Kidney (tissue), 14 donors: ENCODE measurements around the gene PKIG. TPM values are rescaled to one million over a fixed set of nuclear protein-coding genes. Genes with fewer than 3 reads are reported as not detected.

Source experiments
- DNase-seq, 5 donors: peaks; one replicate each; pipeline ENCODE4 v3.0.0-alpha.2; 2013 to 2020
- FAIRE-seq: peaks from 2 replicates; lab custom pipeline; 2012; peaks lifted over from hg19 to GRCh38; lab: Jason Lieb, UNC
- H3K27ac ChIP-seq, 2 donors: one replicate each; pipeline ENCODE4 v1.7.0; 2013; ENCODE audit warnings: low read depth in 2 of 2, low read length in 2 of 2, inconsistent platforms in 1 of 2
- H3K27me3 ChIP-seq: one replicate; pipeline ENCODE4 v1.7.1; 2013; ENCODE audit warnings: low read length, inconsistent platforms; ENCODE audit not compliant: control insufficient read depth, insufficient read depth
- H3K36me3 ChIP-seq, 3 donors: one replicate each; pipeline versions ENCODE4 v1.7.0 to v1.7.1; 2013; ENCODE audit warnings: low read length in 3 of 3, control low read depth in 1 of 3, inconsistent platforms in 1 of 3; ENCODE audit not compliant: insufficient read depth in 3 of 3, control insufficient read depth in 2 of 3
- H3K4me1 ChIP-seq, 3 donors: one replicate each; pipeline versions ENCODE4 v1.7.0 to v1.7.1; 2013; ENCODE audit warnings: low read length in 3 of 3, inconsistent platforms in 1 of 3, low read depth in 1 of 3; ENCODE audit not compliant: control insufficient read depth in 2 of 3, insufficient read depth in 2 of 3
- H3K4me3 ChIP-seq, 3 donors: one replicate each; pipeline versions ENCODE4 v1.7.0 to v1.8.1; 2013; ENCODE audit warnings: low read length in 3 of 3, control low read depth in 1 of 3, inconsistent platforms in 1 of 3
- H3K9ac ChIP-seq, 3 donors: one replicate each; pipeline versions ENCODE4 v1.7.0 to v1.7.1; 2013; ENCODE audit warnings: low read length in 3 of 3, control low read depth in 1 of 3, inconsistent platforms in 1 of 3
- H3K9me3 ChIP-seq, 3 donors: one replicate each; pipeline versions ENCODE4 v1.7.0 to v1.7.1; 2013; ENCODE audit warnings: low read length in 3 of 3, control low read depth in 1 of 3, inconsistent platforms in 1 of 3; ENCODE audit not compliant: control insufficient read depth in 2 of 3, insufficient read depth in 1 of 3
- intact Hi-C: fragments of 100-400 bp; cut with DNase I; formaldehyde crosslinking; loops from one replicate; pipeline ENCODE4 v1.11.1; 2022
- polyA plus RNA-seq: library from polyadenylated mRNA; stranded (reverse); fragments of 350-450 nt; fragmentation: Illumina TruSeq; extraction: RNeasy Lipid Tissue Mini Kit (QIAGEN cat#74804); gene quantifications from one replicate; pipeline ENCODE4 v1.2.3, GENCODE V29; 2014; ENCODE audit warnings: low read depth, low replicate concordance; ENCODE audit not compliant: insufficient read depth
- total RNA-seq: library from RNA; stranded (reverse); fragmentation: NEBNext Ultra II Directional; extraction: Animal tissue kit (Norgen Biotek cat#: 25700); gene quantifications from one replicate; pipeline ENCODE4 v1.2.1, GENCODE V29; 2021
- TF ChIP-seq, protein P1 (sequence below): IDR thresholded peaks from 3 replicates; pipeline ENCODE4 v1.5.1; 2012; ENCODE audit warnings: mild to moderate bottlenecking, moderate library complexity, borderline replicate concordance; ENCODE audit not compliant: insufficient read depth; ENCODE audit errors: extremely low read depth
- donor health status: control.
- donor health status: control.
- donor health status: control.
- donor health status: control.
- donor health status: control.
- donor health status: DM: yes; HTN: yes; CAD: no.
- donor health status: Normal renal cell carcinoma (clear cell type).

PKIG gene
- total and polyA plus RNA-seq, 2 donors from 2014 or later = 71.1 to 150 TPM

DNA sequence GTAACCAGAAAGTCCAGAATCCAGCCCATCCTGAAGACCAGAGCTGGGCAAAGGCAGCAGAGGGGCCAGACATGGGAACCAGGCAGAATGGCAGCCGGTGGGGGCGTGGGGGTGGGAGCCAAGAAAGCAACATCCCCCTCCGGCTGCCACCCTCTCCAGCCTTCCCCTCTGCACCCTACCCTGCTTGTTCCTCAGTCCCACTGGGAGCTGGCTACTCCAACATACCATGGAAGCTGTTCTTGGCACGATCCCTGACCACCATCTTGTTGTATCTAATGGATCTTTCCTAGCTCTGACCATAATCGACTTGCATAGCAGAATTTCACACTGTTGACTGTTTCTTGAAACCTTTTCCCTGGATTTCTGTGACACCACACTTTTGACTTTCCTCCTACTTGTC is 38.9 kb downstream of the PKIG start:
- Histone ChIP-seq H3K36me3 (peaks cover 0 to 19% (median 2%) of the 10 kb centered on the region in 3 donors), H3K27ac (no peak overlapping the region), H3K9me3 (peaks cover 0 to 5% (median 0%) of the 10 kb centered on the region in 3 donors), H3K4me3 (no peak overlapping the region), H3K4me1 (peaks cover 0 to 1% (median 1%) of the 10 kb centered on the region in 3 donors), H3K9ac (no peak overlapping the region), H3K27me3 (no peaks in the 10 kb centered on the region)
- DNase-seq = no peak
- intact Hi-C loops = no loop called here
- FAIRE-seq = no peak
- TF ChIP-seq, protein P1, sequence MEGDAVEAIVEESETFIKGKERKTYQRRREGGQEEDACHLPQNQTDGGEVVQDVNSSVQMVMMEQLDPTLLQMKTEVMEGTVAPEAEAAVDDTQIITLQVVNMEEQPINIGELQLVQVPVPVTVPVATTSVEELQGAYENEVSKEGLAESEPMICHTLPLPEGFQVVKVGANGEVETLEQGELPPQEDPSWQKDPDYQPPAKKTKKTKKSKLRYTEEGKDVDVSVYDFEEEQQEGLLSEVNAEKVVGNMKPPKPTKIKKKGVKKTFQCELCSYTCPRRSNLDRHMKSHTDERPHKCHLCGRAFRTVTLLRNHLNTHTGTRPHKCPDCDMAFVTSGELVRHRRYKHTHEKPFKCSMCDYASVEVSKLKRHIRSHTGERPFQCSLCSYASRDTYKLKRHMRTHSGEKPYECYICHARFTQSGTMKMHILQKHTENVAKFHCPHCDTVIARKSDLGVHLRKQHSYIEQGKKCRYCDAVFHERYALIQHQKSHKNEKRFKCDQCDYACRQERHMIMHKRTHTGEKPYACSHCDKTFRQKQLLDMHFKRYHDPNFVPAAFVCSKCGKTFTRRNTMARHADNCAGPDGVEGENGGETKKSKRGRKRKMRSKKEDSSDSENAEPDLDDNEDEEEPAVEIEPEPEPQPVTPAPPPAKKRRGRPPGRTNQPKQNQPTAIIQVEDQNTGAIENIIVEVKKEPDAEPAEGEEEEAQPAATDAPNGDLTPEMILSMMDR = no peak

DNA sequence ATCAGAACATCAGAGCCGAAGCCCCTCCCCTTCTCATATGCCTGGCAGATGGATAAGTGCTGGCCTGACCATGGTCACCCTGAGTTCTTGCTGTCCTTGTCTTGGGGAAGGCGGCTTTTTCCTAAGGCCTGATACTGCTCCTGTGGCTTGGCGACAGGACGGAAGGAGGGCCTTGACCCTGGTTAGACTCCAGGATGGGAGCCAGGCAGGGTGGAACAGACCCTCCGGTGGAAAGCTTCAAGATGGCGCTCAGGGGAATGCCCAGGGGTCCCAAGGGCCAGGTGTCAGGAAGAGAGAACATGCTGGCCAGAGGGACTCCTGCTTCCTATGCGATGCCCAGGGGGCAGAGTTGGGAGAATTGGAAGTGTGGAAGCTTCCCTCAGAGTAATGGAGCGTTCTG is 39.6 kb downstream of the PKIG start:
- H3K27me3 ChIP-seq = no peaks in the 10 kb centered on the region
- no peak overlapping the region for H3K4me3 ChIP-seq
- intact Hi-C loops = no loop called here
- TF ChIP-seq, protein P1 = no peak
- no peak for FAIRE-seq
- no peaks in the 10 kb centered on the region for H3K4me1 ChIP-seq
- H3K9me3 ChIP-seq = peaks cover 0 to 5% (median 0%) of the 10 kb centered on the region in 3 donors
- DNase-seq = no peak
- peaks cover 0 to 13% (median 2%) of the 10 kb centered on the region in 3 donors for H3K36me3 ChIP-seq
- H3K9ac ChIP-seq = no peak overlapping the region
- no peak overlapping the region for H3K27ac ChIP-seq

DNA sequence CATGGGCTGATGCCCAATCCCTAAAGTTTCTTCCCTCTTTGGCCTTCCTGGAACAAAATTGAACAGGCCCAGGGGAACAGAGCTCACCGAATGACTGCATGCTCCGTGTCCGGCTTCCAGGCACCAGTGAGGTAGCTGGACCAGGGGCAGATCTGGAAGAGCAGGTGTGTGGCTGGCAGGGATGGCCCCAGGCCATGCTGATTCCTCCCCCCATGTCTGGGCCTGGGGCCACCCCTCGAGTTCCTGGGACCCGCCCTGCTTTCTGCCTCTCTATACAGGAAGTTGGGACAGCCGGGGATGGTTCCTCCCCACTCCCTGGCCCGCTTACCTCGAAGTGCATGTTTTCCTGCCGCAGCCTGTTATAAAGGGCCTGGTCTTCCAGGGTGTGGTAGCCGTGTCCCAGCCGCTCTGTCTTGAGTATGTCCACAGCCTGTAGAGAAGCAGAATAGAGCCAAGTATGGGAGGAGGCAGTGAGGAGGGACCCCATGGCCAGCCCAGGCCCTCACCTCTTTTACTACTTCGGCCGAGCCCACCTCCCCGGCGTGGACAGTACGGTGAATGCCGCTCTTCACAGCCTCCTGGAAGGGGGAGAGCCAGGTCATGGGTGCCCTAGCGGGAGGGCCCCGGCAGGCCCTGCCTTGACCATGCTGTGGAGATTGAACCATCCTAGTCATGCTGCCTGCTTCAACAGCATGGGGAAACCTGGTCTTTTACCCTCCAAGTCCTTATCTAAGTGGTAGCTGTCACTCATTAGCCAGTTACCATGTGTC is 40.3 kb downstream of the PKIG start:
- H3K4me3 ChIP-seq = no peak overlapping the region
- H3K9ac ChIP-seq = no peak overlapping the region
- intact Hi-C loops = no loop called here
- FAIRE-seq (no peak), DNase-seq (no peak)
- peaks cover 0 to 10% (median 2%) of the 10 kb centered on the region in 3 donors for H3K36me3 ChIP-seq
- H3K27me3 ChIP-seq = no peaks in the 10 kb centered on the region
- H3K9me3 ChIP-seq = peaks cover 0 to 5% (median 0%) of the 10 kb centered on the region in 3 donors
- H3K27ac ChIP-seq = no peak overlapping the region
- no peaks in the 10 kb centered on the region for H3K4me1 ChIP-seq
- TF ChIP-seq, protein P1 = no peak
